Pancreas (tissue), 10 donors: ENCODE data around the gene FAM114A1. TPM values are rescaled to one million over a fixed set of nuclear protein-coding genes. Genes with fewer than 3 reads are reported as not detected.
A peak's percentile ranks its signal among the peaks of the same experiment; 100 is the strongest.

Experiments used
- ATAC-seq, 4 donors: fragments of 200-7000 bp; cut with Tn5 transposase; one replicate each; pipeline versions ENCODE4 v1.8.0 to v1.9.1; 2020; ENCODE audit warnings: mild to moderate bottlenecking in 4 of 4, moderate library complexity in 4 of 4
- DNase-seq, 6 donors: peaks; one replicate each; pipeline ENCODE4 v3.0.0-alpha.2; 2020
- FAIRE-seq: peaks from 2 replicates; lab custom pipeline; 2012; peaks lifted over from hg19 to GRCh38; lab: Jason Lieb, UNC
- H3K27ac ChIP-seq, 4 donors: fragments of 200-600 bp; sonication (generic); 1 replicate in 3 of 4; 2 replicates in 1 of 4; pipeline versions ENCODE4 v1.5.0 to v1.8.0; 2020
- H3K27me3 ChIP-seq, 4 donors: fragments of 200-600 bp; one replicate each; pipeline ENCODE4 v1.8.0; 2021
- H3K36me3 ChIP-seq, 3 donors: fragments of 200-600 bp; sonication (generic) in 1 of 3; one replicate each; pipeline versions ENCODE4 v1.5.0 to v1.8.0; 2020 to 2021
- H3K4me1 ChIP-seq, 3 donors: fragments of 200-600 bp; one replicate each; pipeline ENCODE4 v1.8.0; 2021
- H3K4me3 ChIP-seq, 4 donors: fragments of 200-600 bp; sonication (generic) in 2 of 4; one replicate each; pipeline versions ENCODE4 v1.5.0 to v1.8.0; 2020 to 2021
- H3K9me3 ChIP-seq, 4 donors: fragments of 200-600 bp; one replicate each; pipeline ENCODE4 v1.8.0; 2021
- WGBS, 2 donors: extraction: QIAGEN DNeasy Blood & Tissue Kit; methylation state at CpG; one replicate each; pipeline ENCODE4 v1.1.7; 2013; 5-methylcytosine and 5-hydroxymethylcytosine counted together
- intact Hi-C, 3 donors: fragments of 100-400 bp; cut with DNase I; formaldehyde crosslinking; loops; one replicate each; pipeline versions ENCODE4 v1.11.1 to v1.14.2; 2022
- polyA plus RNA-seq, 2 donors: library from polyadenylated mRNA; stranded (reverse); fragments of 200-250 nt; gene quantifications; one replicate each; pipeline ENCODE4 v1.2.3, GENCODE V29; 2013
- total RNA-seq, 6 donors: library from RNA; stranded (reverse); fragmentation: NEBNext Ultra II Directional in 4 of 6; extraction: Animal tissue kit (Norgen Biotek cat#: 25700) in 4 of 6; gene quantifications; one replicate each; pipeline versions ENCODE4 v1.2.1 to v1.2.4, GENCODE V29; 2021 to 2023
- TF ChIP-seq, protein P1 (sequence below), 4 donors: fragments of 200-600 bp; sonication (generic) in 3 of 4; IDR thresholded peaks; one replicate each; pipeline versions ENCODE4 v1.5.0 to v1.8.0; 2021; ENCODE audit warnings: antibody characterized with exemption in 4 of 4
- donor health status: healthy with polysubstance abuse.
- donor health status: DM: no; HTN: no; CAD: no; lungs with moderate emphysema.
- donor health status: DM: no; HTN: no; CAD: no.
- donor health status: control.
- donor health status: control.
- donor health status: Bipolar disorder and iron deficiency.
- donor health status: DM: yes; HTN: yes; CAD: no.
- donor health status: DM: no; HTN: no; CAD: no.
- donor health status: DM: no; HTN: no; CAD: no.
- donor health status: DM: yes; HTN: yes; CAD: no.

The FAM114A1 gene
- total and polyA plus RNA-seq, 8 donors: 8.0 to 42.8 (median 20.3) TPM

DNA sequence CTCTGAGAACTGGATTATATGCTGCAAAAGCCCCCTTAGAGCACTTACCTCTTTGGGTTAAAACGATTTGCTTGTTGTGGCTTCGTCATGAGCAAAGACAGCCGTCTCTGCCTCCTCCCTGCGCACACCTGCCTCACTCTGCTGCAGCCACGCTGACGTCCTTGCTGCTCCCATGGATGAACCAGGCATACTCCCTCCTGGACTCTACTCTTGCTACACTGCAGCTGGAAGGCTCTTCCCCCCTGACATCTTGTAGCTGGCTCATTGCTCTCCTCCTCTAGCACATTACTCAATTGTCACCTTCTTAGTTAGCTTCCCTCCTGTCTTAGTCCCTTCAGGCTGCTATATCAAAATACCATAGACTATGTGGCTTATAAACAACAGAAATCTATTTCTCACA lies 59.3 kb downstream of the FAM114A1 start:
- TF ChIP-seq, protein P1, sequence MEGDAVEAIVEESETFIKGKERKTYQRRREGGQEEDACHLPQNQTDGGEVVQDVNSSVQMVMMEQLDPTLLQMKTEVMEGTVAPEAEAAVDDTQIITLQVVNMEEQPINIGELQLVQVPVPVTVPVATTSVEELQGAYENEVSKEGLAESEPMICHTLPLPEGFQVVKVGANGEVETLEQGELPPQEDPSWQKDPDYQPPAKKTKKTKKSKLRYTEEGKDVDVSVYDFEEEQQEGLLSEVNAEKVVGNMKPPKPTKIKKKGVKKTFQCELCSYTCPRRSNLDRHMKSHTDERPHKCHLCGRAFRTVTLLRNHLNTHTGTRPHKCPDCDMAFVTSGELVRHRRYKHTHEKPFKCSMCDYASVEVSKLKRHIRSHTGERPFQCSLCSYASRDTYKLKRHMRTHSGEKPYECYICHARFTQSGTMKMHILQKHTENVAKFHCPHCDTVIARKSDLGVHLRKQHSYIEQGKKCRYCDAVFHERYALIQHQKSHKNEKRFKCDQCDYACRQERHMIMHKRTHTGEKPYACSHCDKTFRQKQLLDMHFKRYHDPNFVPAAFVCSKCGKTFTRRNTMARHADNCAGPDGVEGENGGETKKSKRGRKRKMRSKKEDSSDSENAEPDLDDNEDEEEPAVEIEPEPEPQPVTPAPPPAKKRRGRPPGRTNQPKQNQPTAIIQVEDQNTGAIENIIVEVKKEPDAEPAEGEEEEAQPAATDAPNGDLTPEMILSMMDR (IDR thresholded peaks at IDR 0.05): no peak
- WGBS, 2 donors: 83 to 92% methylated on average over 6 of the region's 6 CpGs
- FAIRE-seq (no peak), DNase-seq (no peak), ATAC-seq (no peak)
- H3K36me3 ChIP-seq: peaks cover 0 to 51% (median 0%) of the 10 kb centered on the region in 3 donors
- no peak overlapping the region for H3K4me3 ChIP-seq
- no peaks in the 10 kb centered on the region for H3K4me1 ChIP-seq
- no peak overlapping the region for H3K27ac ChIP-seq
- H3K9me3 ChIP-seq: no peaks in the 10 kb centered on the region
- intact Hi-C loops: no loop called here
- no peaks in the 10 kb centered on the region for H3K27me3 ChIP-seq

DNA sequence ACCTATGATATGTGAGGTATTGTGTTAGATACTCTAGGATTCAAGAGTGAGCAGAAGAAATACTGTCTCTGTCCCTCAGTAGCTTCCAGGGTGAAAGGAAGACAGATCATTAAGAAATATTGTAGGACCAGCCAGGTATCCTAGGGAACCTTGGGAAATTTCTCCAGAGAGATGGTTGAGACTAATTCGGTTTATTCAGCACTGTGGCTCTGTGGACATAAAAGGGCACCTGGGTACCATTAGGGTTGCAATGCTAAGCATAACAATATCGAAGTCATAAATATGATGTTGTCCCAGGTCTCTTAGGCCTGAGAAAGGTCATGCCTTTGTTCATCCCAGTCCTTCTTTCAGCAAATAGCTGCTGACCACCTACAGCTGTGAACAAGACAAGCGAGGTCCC lies 61.0 kb downstream of the FAM114A1 start:
- FAIRE-seq: no peak
- DNase-seq: no peak
- H3K36me3 ChIP-seq: peaks cover 0 to 67% (median 5%) of the 10 kb centered on the region in 3 donors
- H3K4me1 ChIP-seq: no peaks in the 10 kb centered on the region
- 94 to 96% methylated on average over 3 of the region's 3 CpGs for WGBS, 2 donors
- H3K27ac ChIP-seq: no peak overlapping the region
- H3K9me3 ChIP-seq: no peaks in the 10 kb centered on the region
- no peak overlapping the region for H3K4me3 ChIP-seq
- H3K27me3 ChIP-seq: no peaks in the 10 kb centered on the region
- TF ChIP-seq, protein P1 (IDR thresholded peaks at IDR 0.05): no peak
- no peak for ATAC-seq
- intact Hi-C loops: no loop called here

DNA sequence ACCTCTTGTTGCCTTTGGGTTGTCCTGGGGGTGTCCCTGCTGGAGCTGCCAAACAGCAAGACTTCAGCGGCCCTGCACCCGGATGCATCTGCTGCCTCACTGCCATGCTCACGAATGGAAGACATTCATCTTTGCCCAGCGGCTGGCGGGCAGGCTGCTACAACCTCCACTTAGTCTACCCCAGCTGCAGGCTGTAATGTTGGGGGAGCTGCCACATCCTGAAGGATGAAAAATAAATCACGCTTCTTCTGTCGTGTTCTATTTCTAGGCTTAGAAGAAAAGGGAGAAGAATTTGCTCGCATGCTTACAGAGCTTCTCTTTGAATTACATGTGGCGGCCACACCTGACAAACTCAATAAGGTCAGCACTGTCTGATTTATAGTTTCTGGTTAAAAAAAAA lies 61.4 kb downstream of the FAM114A1 start:
- ATAC-seq: no peak

DNA sequence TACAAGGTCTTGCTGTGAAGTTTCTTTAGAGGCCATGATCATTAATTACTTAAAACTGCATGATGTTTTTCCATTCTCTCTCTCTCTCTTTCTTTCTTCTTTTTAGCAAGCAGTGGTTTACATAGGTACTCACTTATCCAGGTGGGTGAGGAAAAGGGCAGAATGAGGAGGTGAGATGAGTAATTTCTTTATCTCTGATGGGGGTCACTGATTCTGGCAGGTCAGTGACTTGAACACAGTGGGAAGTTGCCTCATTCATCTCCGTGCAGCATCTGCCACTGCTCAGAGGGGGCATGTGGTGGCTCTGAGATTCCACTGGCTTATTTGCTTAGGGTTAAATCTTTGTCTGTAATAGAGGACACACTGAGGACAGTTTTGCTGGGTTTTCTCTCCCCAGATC lies 62.6 kb downstream of the FAM114A1 start:
- intact Hi-C loops: no loop called here
- no peak overlapping the region for H3K4me3 ChIP-seq
- no peak for FAIRE-seq
- peak in 1 of 4 donors; percentile 32 for ATAC-seq
- no peak overlapping the region for H3K27ac ChIP-seq
- DNase-seq: no peak
- H3K4me1 ChIP-seq: no peaks in the 10 kb centered on the region
- TF ChIP-seq, protein P1 (IDR thresholded peaks at IDR 0.05): no peak
- peaks cover 0 to 78% (median 7%) of the 10 kb centered on the region in 3 donors for H3K36me3 ChIP-seq
- H3K27me3 ChIP-seq: no peaks in the 10 kb centered on the region
- WGBS, 2 donors: 81 to 89% methylated on average over 1 of the region's 1 CpG
- H3K9me3 ChIP-seq: no peaks in the 10 kb centered on the region

More for the DNA sequence above, 61.4 kb downstream of the FAM114A1 start:
- peaks cover 0 to 71% (median 5%) of the 10 kb centered on the region in 3 donors for H3K36me3 ChIP-seq
- WGBS, 2 donors: 94% methylated on average over 9 of the region's 9 CpGs
- no peak for DNase-seq
- no peak overlapping the region for H3K27ac ChIP-seq
- H3K4me3 ChIP-seq: no peak overlapping the region
- no peak for FAIRE-seq
- H3K9me3 ChIP-seq: no peaks in the 10 kb centered on the region
- TF ChIP-seq, protein P1 (IDR thresholded peaks at IDR 0.05): no peak
- intact Hi-C loops: no loop called here
- no peaks in the 10 kb centered on the region for H3K4me1 ChIP-seq
- H3K27me3 ChIP-seq: no peaks in the 10 kb centered on the region

DNA sequence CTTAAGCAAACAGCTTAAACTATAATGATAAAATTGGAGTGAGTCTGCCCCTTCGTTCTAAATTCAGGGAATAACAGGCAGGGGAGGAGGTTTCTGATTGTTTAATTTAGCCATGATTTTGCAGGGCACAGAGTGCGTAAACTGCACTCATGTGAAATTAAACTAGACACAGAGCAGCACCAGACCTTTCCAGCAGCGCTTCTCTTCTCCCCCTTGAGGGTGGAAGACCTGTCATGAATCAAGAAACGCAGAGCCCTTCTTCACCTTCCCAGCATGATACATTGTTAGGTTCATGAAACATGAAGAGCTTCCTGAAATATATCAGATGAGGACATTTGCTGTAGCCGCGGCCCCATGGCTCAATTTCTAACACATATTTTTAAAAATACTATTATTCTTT lies 63.1 kb downstream of the FAM114A1 start:
- Histone ChIP-seq H3K36me3 (peaks cover 0 to 83% (median 7%) of the 10 kb centered on the region in 3 donors), H3K9me3 (no peaks in the 10 kb centered on the region), H3K4me1 (no peaks in the 10 kb centered on the region), H3K27me3 (no peaks in the 10 kb centered on the region), H3K27ac (no peak overlapping the region), H3K4me3 (no peak overlapping the region)
- intact Hi-C loops: no loop called here
- no peak for ATAC-seq
- no peak for FAIRE-seq
- TF ChIP-seq, protein P1 (IDR thresholded peaks at IDR 0.05): no peak
- WGBS, 2 donors: 91 to 94% methylated on average over 6 of the region's 6 CpGs
- no peak for DNase-seq
